Activated CD8-positive, alpha-beta T cell treated with anti-CD3 and anti-CD28 coated beads for 36 hours (primary cell): ENCODE measurements around the gene MARVELD3. TPM values are rescaled to one million over a fixed set of nuclear protein-coding genes. Genes with fewer than 3 reads are reported as not detected.

ENCODE experiments used
- ATAC-seq: fragments of 200-7000 bp; cut with Tn5 transposase; one replicate; pipeline ENCODE4 v1.10.0; 2021; ENCODE audit warnings: mild to moderate bottlenecking, moderate library complexity
- CTCF ChIA-PET: fragments of 350-600 bp; sonication (Branson Sonifier 250); formaldehyde crosslinking; loops from one replicate; lab custom pipeline; 2021; ENCODE audit warnings: antibody characterized with exemption; lab: Charles Lee
- POLR2A ChIA-PET: fragments of 350-600 bp; sonication (Branson Sonifier 250); formaldehyde crosslinking; loops from one replicate; lab custom pipeline; 2021; ENCODE audit warnings: antibody characterized with exemption; lab: Charles Lee
- DNase-seq: peaks from one replicate; pipeline ENCODE4 v3.0.0-alpha.2; 2020
- H3K27ac Mint-ChIP-seq: one replicate; pipeline ENCODE4 v1.8.0; 2021; ENCODE audit warnings: mild to moderate bottlenecking, mixed read lengths
- H3K27me3 Mint-ChIP-seq: one replicate; pipeline ENCODE4 v1.8.0; 2021; ENCODE audit warnings: mixed read lengths
- H3K36me3 Mint-ChIP-seq: one replicate; pipeline ENCODE4 v1.8.0; 2021; ENCODE audit warnings: low read depth, mixed read lengths
- H3K4me1 Mint-ChIP-seq: one replicate; pipeline ENCODE4 v1.8.0; 2021; ENCODE audit warnings: low read depth, mixed read lengths
- H3K4me3 Mint-ChIP-seq: one replicate; pipeline ENCODE4 v1.8.0; 2021; ENCODE audit warnings: mild to moderate bottlenecking, moderate library complexity, mixed read lengths
- H3K9me3 Mint-ChIP-seq: one replicate; pipeline ENCODE4 v1.8.0; 2021; ENCODE audit warnings: mixed read lengths
- CTCF ChIP-seq: fragments of 200-600 bp; IDR thresholded peaks from one replicate; pipeline ENCODE4 v1.8.0; 2022; ENCODE audit warnings: antibody characterized with exemption, mild to moderate bottlenecking
- intact Hi-C: fragments of 100-400 bp; cut with micrococcal nuclease; formaldehyde crosslinking; loops from one replicate; pipeline ENCODE4 v1.10.0; 2022
- total RNA-seq, 2 experiments: library from RNA; stranded (reverse); gene quantifications; one replicate each; pipeline ENCODE4 v1.2.3, GENCODE V29; 2021

MARVELD3 gene
- total RNA-seq, 2 experiments from 2014 or later, result not detected

- H3K27ac Mint-ChIP-seq, result no peak overlapping the region
Observed at GRCh38 chr16:71666928-71667707, 41.1 kb downstream of the MARVELD3 start.

GRCh38 chr16:71669926-71670536, 44.0 kb downstream of the MARVELD3 start:
- Mint-ChIP-seq H3K9me3 (no peaks in the 10 kb centered on the region), H3K4me1 (no peaks in the 10 kb centered on the region), H3K27ac (no peak overlapping the region), H3K4me3 (no peak overlapping the region), H3K27me3 (no peaks in the 10 kb centered on the region), H3K36me3 (peaks cover 16% of the 10 kb centered on the region)
- DNase-seq (no peak), ATAC-seq (no peak)
- CTCF ChIA-PET, result interaction anchor here (0.9 to 1.2 kb wide), 2 partner anchors 59 to 292 kb away, joined by 3 to 4 read pairs; no protein-coding TSS in a partner anchor
- intact Hi-C loops, result no loop called here
- POLR2A ChIA-PET, result interaction anchor here (0.9 kb wide), 1 partner anchor 10 kb away, joined by 3 read pairs; no protein-coding TSS in a partner anchor
- no peak for TF ChIP-seq CTCF

More at GRCh38 chr16:71666928-71667707, 41.1 kb downstream of the MARVELD3 start:
- no peak overlapping the region for H3K4me3 Mint-ChIP-seq
- peaks cover 14% of the 10 kb centered on the region for H3K36me3 Mint-ChIP-seq
- ATAC-seq, result no peak
- intact Hi-C loops, result no loop called here
- TF ChIP-seq CTCF, result no peak
- no peaks in the 10 kb centered on the region for H3K27me3 Mint-ChIP-seq
- DNase-seq, result no peak
- CTCF ChIA-PET, result no interaction called here
- no peaks in the 10 kb centered on the region for H3K9me3 Mint-ChIP-seq
- H3K4me1 Mint-ChIP-seq, result no peaks in the 10 kb centered on the region
- POLR2A ChIA-PET, result no interaction called here

- no peaks in the 10 kb centered on the region for H3K27me3 Mint-ChIP-seq
- no peaks in the 10 kb centered on the region for H3K9me3 Mint-ChIP-seq
- TF ChIP-seq CTCF, result no peak
- no peaks in the 10 kb centered on the region for H3K4me1 Mint-ChIP-seq
- H3K4me3 Mint-ChIP-seq, result no peak overlapping the region
- POLR2A ChIA-PET, result interaction anchor here (0.6 kb wide), 1 partner anchor 868 kb away, joined by 3 read pairs; no protein-coding TSS in a partner anchor
- DNase-seq (no peak), ATAC-seq (no peak)
- CTCF ChIA-PET, result interaction anchor here (0.9 to 1.2 kb wide), 2 partner anchors 60 to 291 kb away, joined by 3 to 4 read pairs; no protein-coding TSS in a partner anchor
- peaks cover 19% of the 10 kb centered on the region for H3K36me3 Mint-ChIP-seq
- intact Hi-C loops, result no loop called here
- no peak overlapping the region for H3K27ac Mint-ChIP-seq
Observed at GRCh38 chr16:71670537-71670936, 44.6 kb downstream of the MARVELD3 start.

GRCh38 chr16:71671165-71671564, 45.2 kb downstream of the MARVELD3 start:
- Mint-ChIP-seq H3K36me3 (peaks cover 22% of the 10 kb centered on the region), H3K9me3 (no peaks in the 10 kb centered on the region), H3K27me3 (no peaks in the 10 kb centered on the region), H3K27ac (no peak overlapping the region), H3K4me3 (no peak overlapping the region), H3K4me1 (no peaks in the 10 kb centered on the region)
- DNase-seq (no peak), ATAC-seq (no peak)
- no peak for TF ChIP-seq CTCF
- intact Hi-C loops, result no loop called here
- CTCF ChIA-PET, result interaction anchor here (0.9 kb wide), 1 partner anchor 290 kb away, joined by 4 read pairs; no protein-coding TSS in a partner anchor
- POLR2A ChIA-PET, result interaction anchor here (0.6 kb wide), 1 partner anchor 867 kb away, joined by 3 read pairs; no protein-coding TSS in a partner anchor

GRCh38 chr16:71672125-71672524, 46.1 kb downstream of the MARVELD3 start:
- Mint-ChIP-seq H3K27me3 (no peaks in the 10 kb centered on the region), H3K27ac (no peak overlapping the region), H3K4me1 (no peaks in the 10 kb centered on the region), H3K9me3 (no peaks in the 10 kb centered on the region), H3K36me3 (peaks cover 22% of the 10 kb centered on the region), H3K4me3 (no peak overlapping the region)
- ChIA-PET CTCF (no interaction called here), POLR2A (no interaction called here)
- intact Hi-C loops, result no loop called here
- ATAC-seq (no peak), DNase-seq (no peak)
- no peak for TF ChIP-seq CTCF
